Trophoblast cell (in vitro differentiated cells and primary cell): ENCODE measurements around the gene TMPRSS4.

Experiments used
- DNase-seq, 2 donors: peaks; one replicate each; pipeline ENCODE4 v3.0.0-alpha.2; 2016
- H2AFZ ChIP-seq: 2 replicates; pipeline ENCODE4 v1.6.1; 2013; ENCODE audit warnings: low read length, moderate library complexity, mild to moderate bottlenecking; ENCODE audit not compliant: insufficient read depth, poor library complexity
- H2AK5ac ChIP-seq: 2 replicates; pipeline ENCODE4 v1.6.1; 2013; ENCODE audit warnings: mild to moderate bottlenecking, low read length
- H2BK120ac ChIP-seq: 2 replicates; pipeline ENCODE4 v1.6.1; 2013; ENCODE audit warnings: low read length, mild to moderate bottlenecking, moderate library complexity; ENCODE audit not compliant: insufficient read depth, poor library complexity
- H2BK12ac ChIP-seq: 2 replicates; pipeline ENCODE4 v1.6.1; 2013; ENCODE audit warnings: mild to moderate bottlenecking, low read length, moderate library complexity
- H2BK5ac ChIP-seq: 2 replicates; pipeline ENCODE4 v1.6.1; 2013; ENCODE audit warnings: low read length, low read depth, moderate library complexity, mild to moderate bottlenecking; ENCODE audit not compliant: poor library complexity
- H3K14ac ChIP-seq: 2 replicates; pipeline ENCODE4 v1.6.1; 2013; ENCODE audit warnings: mild to moderate bottlenecking, low read length
- H3K18ac ChIP-seq: 2 replicates; pipeline ENCODE4 v1.6.1; 2013; ENCODE audit warnings: mild to moderate bottlenecking, low read length
- H3K23ac ChIP-seq: 2 replicates; pipeline ENCODE4 v1.6.1; 2013; ENCODE audit warnings: low read length
- H3K27ac ChIP-seq: 2 replicates; pipeline ENCODE4 v1.5.1; 2013; ENCODE audit warnings: low read depth, mild to moderate bottlenecking, inconsistent platforms, low read length, moderate library complexity
- H3K27me3 ChIP-seq: 2 replicates; pipeline ENCODE4 v1.6.1; 2013; ENCODE audit warnings: inconsistent platforms, mild to moderate bottlenecking, low read length, moderate library complexity; ENCODE audit not compliant: insufficient read depth
- H3K36me3 ChIP-seq, 2 experiments: 1 replicate in 1 of 2; 2 replicates in 1 of 2; pipeline ENCODE4 v1.6.1; 2013; ENCODE audit warnings: low read length in 2 of 2, mild to moderate bottlenecking in 2 of 2, moderate library complexity in 1 of 2; ENCODE audit not compliant: insufficient read depth in 2 of 2, control insufficient read depth in 1 of 2
- H3K4ac ChIP-seq: 2 replicates; pipeline ENCODE4 v1.6.1; 2013; ENCODE audit warnings: low read depth, mild to moderate bottlenecking, low read length, moderate library complexity
- H3K4me1 ChIP-seq, 2 experiments: 1 replicate in 1 of 2; 2 replicates in 1 of 2; pipeline ENCODE4 v1.6.1; 2013; ENCODE audit warnings: low read length in 2 of 2, mild to moderate bottlenecking in 2 of 2, moderate library complexity in 1 of 2; ENCODE audit not compliant: insufficient read depth in 2 of 2, control insufficient read depth in 1 of 2
- H3K4me2 ChIP-seq: 2 replicates; pipeline ENCODE4 v1.6.1; 2013; ENCODE audit warnings: inconsistent platforms, mild to moderate bottlenecking, low read length, moderate library complexity
- H3K4me3 ChIP-seq: 2 replicates; pipeline ENCODE4 v1.5.1; 2013; ENCODE audit warnings: mild to moderate bottlenecking, low read depth, low read length, inconsistent platforms
- H3K79me1 ChIP-seq: one replicate; pipeline ENCODE4 v1.6.1; 2013; ENCODE audit warnings: low read length
- H3K79me2 ChIP-seq: 2 replicates; pipeline ENCODE4 v1.6.1; 2013; ENCODE audit warnings: low read length, mild to moderate bottlenecking; ENCODE audit not compliant: control insufficient read depth, insufficient read depth, poor library complexity
- H3K9ac ChIP-seq: 2 replicates; pipeline ENCODE4 v1.6.1; 2013; ENCODE audit warnings: mild to moderate bottlenecking, low read length
- H3K9me3 ChIP-seq: 2 replicates; pipeline ENCODE4 v1.6.1; 2013; ENCODE audit warnings: low read depth, mild to moderate bottlenecking, control low read depth, inconsistent platforms, low read length; ENCODE audit not compliant: insufficient read depth
- H4K12ac ChIP-seq: 2 replicates; pipeline ENCODE4 v1.6.1; 2013; ENCODE audit warnings: low read depth, mild to moderate bottlenecking, low read length, moderate library complexity
- H4K8ac ChIP-seq: 2 replicates; pipeline ENCODE4 v1.6.1; 2013; ENCODE audit warnings: low read depth, mild to moderate bottlenecking, low read length, moderate library complexity
- H4K91ac ChIP-seq: one replicate; pipeline ENCODE4 v1.6.1; 2013; ENCODE audit warnings: low read depth, mild to moderate bottlenecking, low read length, moderate library complexity
- WGBS: extraction: QIAGEN DNeasy Blood & Tissue Kit; methylation state at CpG from one replicate; pipeline ENCODE4 v1.1.7; 2013; ENCODE audit warnings: missing lambda C conversion rate; ENCODE audit not compliant: insufficient read length, insufficient coverage; ENCODE audit errors: extremely low coverage; 5-methylcytosine and 5-hydroxymethylcytosine counted together

TMPRSS4 gene

GRCh38 chr11:118054712-118055640 is 21.9 kb upstream of the TMPRSS4 start:
- H4K12ac ChIP-seq: no peak overlapping the region
- no peaks in the 10 kb centered on the region for H3K79me2 ChIP-seq
- H3K36me3 ChIP-seq: no peaks in the 10 kb centered on the region
- H3K27me3 ChIP-seq: no peaks in the 10 kb centered on the region
- H2BK120ac ChIP-seq: no peak overlapping the region
- H3K23ac ChIP-seq: no peak overlapping the region
- no peak overlapping the region for H3K4me3 ChIP-seq
- H4K8ac ChIP-seq: no peak overlapping the region
- H3K14ac ChIP-seq: no peak overlapping the region
- no peak overlapping the region for H3K4me2 ChIP-seq
- no peak overlapping the region for H2AK5ac ChIP-seq
- H3K9ac ChIP-seq: no peak overlapping the region
- no peak overlapping the region for H3K4ac ChIP-seq
- H2BK5ac ChIP-seq: no peak overlapping the region
- H3K27ac ChIP-seq: no peak overlapping the region
- no peak for DNase-seq
- no peaks in the 10 kb centered on the region for H3K79me1 ChIP-seq
- H2BK12ac ChIP-seq: no peak overlapping the region
- no peaks in the 10 kb centered on the region for H3K4me1 ChIP-seq
- WGBS: no CpG with 5 or more reads among the region's 12 CpGs
- no peaks in the 10 kb centered on the region for H3K9me3 ChIP-seq
- H4K91ac ChIP-seq: no peak overlapping the region
- no peak overlapping the region for H2AFZ ChIP-seq
- no peak overlapping the region for H3K18ac ChIP-seq

DNA sequence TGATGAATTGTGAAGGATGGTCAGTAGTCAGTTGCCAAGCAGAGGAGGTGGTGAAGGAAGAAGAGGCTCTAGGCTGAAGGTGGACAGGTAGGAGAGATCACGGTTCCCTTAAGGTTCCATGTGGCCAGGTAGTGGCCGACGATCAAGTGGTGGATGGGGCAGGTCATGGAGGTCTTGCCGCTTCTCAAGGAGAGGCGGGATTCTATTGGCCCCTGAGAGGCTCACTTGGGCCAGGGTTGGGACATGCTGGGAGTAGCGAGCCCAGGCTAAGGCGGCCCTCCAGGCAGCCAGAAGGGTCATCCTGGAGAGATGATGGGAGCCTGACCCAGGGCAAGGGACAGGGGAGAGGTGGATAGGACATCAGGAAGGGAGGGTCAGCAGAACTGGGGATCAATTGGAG is 20.9 kb upstream of the TMPRSS4 start:
- Histone ChIP-seq H3K4me2 (no peak overlapping the region), H3K4ac (no peak overlapping the region), H4K12ac (no peak overlapping the region), H3K27me3 (no peaks in the 10 kb centered on the region), H2AK5ac (no peak overlapping the region), H2BK5ac (no peak overlapping the region), H3K9me3 (no peaks in the 10 kb centered on the region), H3K27ac (no peak overlapping the region), H3K79me2 (no peaks in the 10 kb centered on the region), H2AFZ (no peak overlapping the region), H4K91ac (no peak overlapping the region), H3K4me1 (peaks cover 0 to 2% of the 10 kb centered on the region in 2 experiments), H3K9ac (no peak overlapping the region), H2BK12ac (no peak overlapping the region), H3K14ac (no peak overlapping the region), H3K36me3 (no peaks in the 10 kb centered on the region), H3K79me1 (no peaks in the 10 kb centered on the region), H3K18ac (no peak overlapping the region), H4K8ac (no peak overlapping the region), H3K4me3 (no peak overlapping the region), H3K23ac (no peak overlapping the region), H2BK120ac (no peak overlapping the region)
- DNase-seq: no peak
- no CpG with 5 or more reads among the region's 7 CpGs for WGBS

DNA sequence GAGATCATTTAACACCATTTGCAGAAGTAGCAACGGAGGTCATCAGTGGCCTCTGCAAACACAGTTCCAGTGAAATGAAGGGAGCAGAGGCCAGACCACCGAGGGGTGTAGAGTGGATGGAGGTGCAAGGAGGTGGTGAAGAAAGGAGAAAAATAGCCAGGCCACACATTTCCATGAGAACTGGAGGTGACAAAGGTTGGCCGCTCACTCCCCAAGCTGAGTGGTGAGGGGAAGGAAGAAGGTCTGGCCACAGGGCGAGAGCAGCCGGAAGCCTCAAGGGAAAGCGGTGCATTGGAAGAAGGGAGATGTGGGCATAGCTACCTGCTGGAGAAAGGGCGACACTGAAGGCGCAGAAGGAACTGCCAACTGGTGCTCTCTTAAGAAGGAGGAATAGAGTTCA is 20.1 kb upstream of the TMPRSS4 start:
- Histone ChIP-seq H3K4me2 (no peak overlapping the region), H3K4ac (no peak overlapping the region), H3K27ac (no peak overlapping the region), H2BK120ac (no peak overlapping the region), H3K4me3 (no peak overlapping the region), H3K79me1 (no peaks in the 10 kb centered on the region), H3K79me2 (no peaks in the 10 kb centered on the region), H4K12ac (no peak overlapping the region), H2BK5ac (no peak overlapping the region), H2AK5ac (no peak overlapping the region), H2AFZ (no peak overlapping the region), H2BK12ac (no peak overlapping the region), H3K4me1 (peaks cover 0 to 2% of the 10 kb centered on the region in 2 experiments), H3K18ac (no peak overlapping the region), H3K36me3 (no peaks in the 10 kb centered on the region), H3K14ac (no peak overlapping the region), H4K8ac (no peak overlapping the region), H4K91ac (no peak overlapping the region), H3K27me3 (no peaks in the 10 kb centered on the region), H3K23ac (no peak overlapping the region), H3K9ac (no peak overlapping the region), H3K9me3 (no peaks in the 10 kb centered on the region)
- WGBS: no CpG with 5 or more reads among the region's 8 CpGs
- DNase-seq: no peak

DNA sequence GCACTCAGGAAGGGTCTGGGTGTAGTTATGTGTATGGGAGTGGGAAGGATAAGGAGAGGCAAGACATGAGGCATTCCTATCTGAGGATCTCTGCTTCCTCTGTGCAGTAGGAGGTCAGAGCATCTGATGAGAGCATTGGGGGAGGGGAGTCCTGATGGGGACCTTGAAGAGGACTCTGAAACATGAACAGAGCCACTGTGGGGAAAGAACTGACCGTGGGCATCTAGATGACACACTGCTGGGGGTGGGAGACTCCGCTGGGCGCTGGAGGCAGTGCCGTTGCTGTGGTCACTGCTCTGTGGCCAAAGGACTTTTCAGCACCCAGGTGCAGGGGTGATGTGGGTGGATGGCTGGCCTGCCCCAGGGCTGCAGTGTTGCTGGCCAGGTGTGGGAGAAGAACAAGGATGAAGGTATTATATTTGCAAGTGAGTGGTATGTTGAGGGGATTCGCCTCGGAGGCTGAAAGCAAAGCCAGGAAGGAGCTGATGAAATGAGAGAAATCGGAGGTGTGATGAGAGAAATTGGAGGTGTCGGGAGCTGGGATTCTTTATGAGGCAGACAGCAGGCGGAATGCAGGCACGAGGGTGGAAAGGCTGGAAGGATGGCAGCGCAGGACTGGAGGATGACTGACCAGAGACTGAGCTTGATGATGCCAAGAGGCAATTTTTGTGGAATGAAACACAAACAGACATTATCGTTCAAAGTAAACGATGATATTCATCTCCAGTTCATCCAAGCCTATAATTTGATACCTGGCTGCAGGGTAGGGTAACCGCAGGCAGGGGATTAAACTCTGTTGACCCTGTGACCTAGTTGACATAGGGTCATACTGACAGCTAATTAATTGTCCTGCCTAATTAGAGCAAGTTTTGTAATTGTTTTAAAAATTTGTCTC is 19.4 kb upstream of the TMPRSS4 start:
- H3K18ac ChIP-seq: no peak overlapping the region
- H3K14ac ChIP-seq: no peak overlapping the region
- H2AK5ac ChIP-seq: no peak overlapping the region
- H3K27me3 ChIP-seq: no peaks in the 10 kb centered on the region
- 100% methylated on average over 2 of the region's 14 CpGs for WGBS
- no peak overlapping the region for H4K12ac ChIP-seq
- H2BK120ac ChIP-seq: no peak overlapping the region
- H3K4me1 ChIP-seq: peaks cover 3 to 5% of the 10 kb centered on the region in 2 experiments
- no peak overlapping the region for H3K4me2 ChIP-seq
- H3K4ac ChIP-seq: no peak overlapping the region
- no peak for DNase-seq
- no peaks in the 10 kb centered on the region for H3K79me1 ChIP-seq
- H3K9ac ChIP-seq: no peak overlapping the region
- H3K79me2 ChIP-seq: no peaks in the 10 kb centered on the region
- no peak overlapping the region for H3K23ac ChIP-seq
- H3K9me3 ChIP-seq: no peaks in the 10 kb centered on the region
- H4K8ac ChIP-seq: no peak overlapping the region
- H4K91ac ChIP-seq: no peak overlapping the region
- H3K4me3 ChIP-seq: no peak overlapping the region
- H2AFZ ChIP-seq: no peak overlapping the region
- no peaks in the 10 kb centered on the region for H3K36me3 ChIP-seq
- H2BK12ac ChIP-seq: no peak overlapping the region
- no peak overlapping the region for H2BK5ac ChIP-seq
- H3K27ac ChIP-seq: no peak overlapping the region
